ENCODE measurements around the gene OPN4.

The OPN4 gene

DNA sequence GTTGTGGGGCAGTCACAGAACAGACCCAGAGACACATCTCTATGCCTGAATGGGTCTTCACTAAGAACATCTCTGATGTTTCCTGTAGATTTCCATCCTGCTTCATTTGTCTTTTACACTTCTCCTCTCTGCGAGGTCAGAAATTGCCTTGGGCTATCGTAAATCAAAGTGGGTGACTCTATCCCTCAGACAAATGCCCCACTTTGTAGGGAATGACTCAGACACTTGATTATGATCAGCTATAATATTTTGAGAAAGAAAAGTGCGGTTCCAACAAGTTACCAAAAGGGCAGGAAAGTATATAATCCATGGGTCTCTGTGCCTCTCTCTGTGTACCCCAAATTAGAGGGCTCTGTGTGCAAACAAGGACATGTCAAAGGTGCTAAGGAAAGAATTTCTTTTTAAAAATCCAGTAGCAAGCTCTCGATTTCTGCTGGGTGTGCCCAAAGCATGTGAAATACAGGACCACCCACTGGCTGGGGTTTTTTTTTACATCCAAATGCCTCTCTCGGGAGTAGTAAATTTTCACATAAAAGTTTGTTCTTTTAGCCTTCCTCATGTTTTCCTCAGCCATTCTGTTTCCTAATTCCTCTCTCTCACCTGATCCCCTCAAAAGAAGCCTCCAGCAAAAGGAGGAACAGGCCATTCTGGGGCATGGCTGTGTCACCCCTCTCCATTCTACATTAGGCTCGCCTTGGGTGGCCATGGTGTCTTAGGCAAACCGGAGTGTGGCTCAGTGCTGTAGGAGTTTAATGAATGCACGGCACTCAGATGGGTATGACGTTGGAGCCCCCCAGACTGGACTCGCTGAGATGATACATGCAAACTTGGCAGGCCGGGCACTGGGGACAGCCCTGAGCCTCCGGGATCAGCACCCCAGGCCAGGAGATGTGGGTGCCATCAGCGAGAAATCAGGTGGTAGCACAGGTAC is 6.3 kb upstream of the OPN4 start:
- DNase-seq: no peak

- peak; percentile 89 for DNase-seq
Measured at GRCh38 chr10:86648704-86649427, 5.5 kb upstream of the OPN4 start.

DNA sequence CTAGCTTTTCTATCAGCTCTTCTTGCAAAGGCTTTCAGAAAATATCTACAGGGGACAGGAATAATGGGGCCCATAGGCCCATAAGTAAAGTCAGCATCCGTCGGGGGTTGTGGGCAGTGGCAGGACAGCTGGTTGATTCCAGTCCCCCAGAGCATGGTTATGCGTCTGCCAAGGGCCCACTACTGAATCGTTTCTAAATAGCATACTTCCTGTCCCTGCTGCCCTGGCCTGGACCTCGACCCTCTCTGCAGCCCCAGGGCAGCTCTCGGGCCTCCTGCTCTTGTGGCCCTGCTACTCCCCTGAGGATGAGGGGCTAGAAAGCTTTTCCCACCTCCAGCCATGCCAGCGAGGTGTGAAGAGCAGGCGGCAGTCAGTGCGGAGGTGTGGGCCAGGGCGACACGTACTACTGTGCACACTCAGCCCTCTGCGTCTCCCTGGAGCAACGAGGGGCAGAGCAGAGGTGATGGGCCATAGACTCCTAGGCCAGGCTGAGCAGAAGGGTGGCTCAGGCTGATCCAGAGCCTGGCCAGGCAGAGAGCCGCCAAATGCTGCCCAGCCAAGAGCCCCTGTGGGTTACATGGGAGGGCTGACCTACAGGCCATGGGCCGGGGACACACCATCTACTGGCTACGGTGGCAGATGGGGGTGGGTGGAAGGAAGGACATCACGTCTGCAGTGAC is 4.7 kb upstream of the OPN4 start:
- no peak for DNase-seq

DNA sequence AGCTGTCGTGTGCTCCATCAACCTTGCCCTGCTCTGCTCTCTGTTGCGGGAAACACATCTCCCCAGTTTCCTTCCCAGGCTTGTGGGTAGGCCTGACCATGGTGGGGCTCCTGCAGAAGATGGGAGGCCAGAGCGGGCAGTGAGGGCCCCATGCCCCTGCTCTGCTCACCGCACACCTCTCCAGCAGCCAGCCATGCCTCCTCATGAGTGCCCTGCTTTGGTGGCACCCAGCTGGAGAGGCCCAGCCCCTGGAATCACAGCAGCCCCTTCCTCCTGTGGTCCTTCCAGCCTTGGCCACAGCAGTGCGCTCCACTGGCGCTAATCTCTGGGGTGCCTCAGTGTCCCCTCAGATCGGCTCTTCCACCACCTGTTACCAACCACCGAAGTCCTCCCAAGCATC is 4.2 kb upstream of the OPN4 start:
- no peak for DNase-seq

DNA sequence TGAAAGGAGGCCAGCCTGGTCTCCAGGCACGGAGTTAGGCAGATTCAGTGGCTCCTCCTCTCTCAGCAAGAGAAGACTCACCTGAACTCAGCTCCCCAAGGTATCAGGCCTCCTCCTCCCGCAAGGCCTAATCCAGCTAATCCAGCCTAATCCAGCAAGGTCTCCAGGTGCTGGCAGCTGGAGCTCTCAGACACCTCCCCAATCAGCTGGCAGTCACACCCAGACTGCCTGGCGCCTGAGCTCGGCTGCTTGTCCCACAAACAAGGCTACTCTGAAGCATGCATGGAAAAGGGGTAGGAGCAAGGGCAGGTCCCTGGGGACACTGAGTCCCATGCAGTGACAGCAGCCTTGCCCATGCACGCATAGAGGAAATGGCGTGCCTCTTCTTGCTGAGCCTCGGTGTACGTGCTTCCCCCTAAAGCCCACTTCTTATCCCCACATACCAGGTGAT is 3.3 kb upstream of the OPN4 start:
- DNase-seq: no peak

- no peak for DNase-seq
Measured at GRCh38 chr10:86651631-86652331, 2.6 kb upstream of the OPN4 start.

DNA sequence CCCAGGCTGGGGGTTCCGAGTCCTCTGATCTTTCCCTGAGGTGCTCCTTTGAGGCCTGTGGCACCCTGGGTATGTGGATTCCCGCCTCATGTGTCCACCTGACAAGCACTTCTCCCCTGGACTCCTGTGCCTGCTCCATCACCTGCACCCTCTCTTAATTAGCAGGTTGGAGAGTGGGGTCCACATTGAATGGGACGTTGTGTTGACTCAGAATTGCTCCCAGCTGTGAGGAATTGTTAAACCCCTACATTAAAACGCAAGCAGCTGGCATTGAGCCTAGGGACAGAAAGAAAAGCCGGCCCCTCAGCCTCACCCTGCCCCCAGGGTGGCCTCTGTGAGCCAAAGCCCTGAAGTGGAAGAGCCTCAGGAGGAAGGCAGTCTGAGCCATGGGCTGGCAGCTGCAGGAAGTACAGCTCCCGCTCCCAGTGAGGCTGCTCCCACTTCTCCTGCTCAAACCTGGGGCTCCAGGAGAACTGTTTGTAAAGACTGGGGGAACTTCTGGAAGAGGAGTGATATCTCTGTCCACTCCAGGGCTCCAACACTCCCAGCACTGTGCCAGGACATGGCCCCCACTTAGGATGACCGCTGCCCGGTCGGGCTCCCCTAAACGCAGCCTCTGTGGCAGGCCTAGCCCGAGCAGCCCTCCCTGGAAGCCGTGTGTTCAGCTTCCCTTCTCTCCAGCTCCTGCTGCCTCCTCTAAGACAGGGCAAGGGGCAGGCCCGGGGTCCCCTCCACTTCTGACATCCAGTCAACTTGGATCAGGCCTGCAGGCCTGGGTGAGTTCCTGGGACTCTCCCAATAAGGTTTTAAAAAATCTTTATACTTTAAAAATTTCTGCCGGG is 1.8 kb upstream of the OPN4 start:
- DNase-seq: peak; percentile 42

DNA sequence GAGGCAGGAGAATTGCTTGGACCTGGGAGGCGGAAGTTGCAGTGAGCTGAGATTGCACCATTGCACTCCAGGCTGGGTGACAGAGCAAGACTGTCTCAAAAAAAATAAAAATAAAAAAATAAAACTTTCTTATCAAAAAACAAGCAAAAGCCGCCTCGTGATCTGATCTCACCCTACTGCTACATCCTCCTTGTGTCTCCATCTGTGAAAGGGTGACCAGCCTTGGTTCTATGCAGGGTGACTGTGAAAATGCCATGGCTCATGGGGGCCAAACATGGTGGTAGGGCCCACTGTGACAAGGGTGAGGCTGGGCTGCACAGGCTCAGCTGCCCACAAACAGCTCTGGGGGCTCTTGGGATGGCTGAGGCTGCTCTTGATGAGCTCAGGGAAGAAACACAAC is 968 bp upstream of the OPN4 start:
- no peak for DNase-seq

DNA sequence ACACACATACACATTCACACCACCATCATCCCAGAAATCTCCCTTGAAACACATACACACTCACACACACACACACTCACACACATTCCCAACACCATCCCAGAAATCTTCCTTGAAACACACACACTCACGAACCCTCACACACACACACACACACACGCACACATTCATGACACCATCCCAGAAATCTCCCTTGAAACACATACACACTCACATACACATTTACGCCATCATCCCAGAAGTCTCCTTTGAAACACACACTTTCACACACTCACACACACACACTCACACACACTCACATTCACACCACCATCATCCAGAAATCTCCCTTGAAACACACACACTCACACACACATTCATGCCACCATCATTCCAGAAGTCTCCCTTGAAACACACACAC is 360 bp upstream of the OPN4 start:
- no peak for DNase-seq

DNA sequence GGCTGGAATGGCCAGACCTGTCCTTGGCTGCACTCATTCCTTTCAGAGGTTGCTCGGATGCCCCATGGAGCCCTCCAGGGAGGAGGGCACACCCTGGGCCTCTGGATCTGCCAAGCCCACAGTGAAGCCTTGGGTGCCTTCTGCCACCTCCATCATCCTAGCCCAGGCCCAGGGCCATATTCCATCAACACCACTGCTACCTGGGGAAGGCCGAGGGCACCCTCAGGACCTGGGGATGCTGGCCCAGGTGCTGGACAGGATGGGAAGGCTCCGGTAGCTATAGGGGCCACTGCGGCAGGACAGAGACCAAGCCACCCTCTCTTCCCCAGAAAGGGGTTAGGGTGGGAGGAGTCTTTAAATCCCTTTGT is 810 bp downstream of the OPN4 start:
- DNase-seq: no peak

DNA sequence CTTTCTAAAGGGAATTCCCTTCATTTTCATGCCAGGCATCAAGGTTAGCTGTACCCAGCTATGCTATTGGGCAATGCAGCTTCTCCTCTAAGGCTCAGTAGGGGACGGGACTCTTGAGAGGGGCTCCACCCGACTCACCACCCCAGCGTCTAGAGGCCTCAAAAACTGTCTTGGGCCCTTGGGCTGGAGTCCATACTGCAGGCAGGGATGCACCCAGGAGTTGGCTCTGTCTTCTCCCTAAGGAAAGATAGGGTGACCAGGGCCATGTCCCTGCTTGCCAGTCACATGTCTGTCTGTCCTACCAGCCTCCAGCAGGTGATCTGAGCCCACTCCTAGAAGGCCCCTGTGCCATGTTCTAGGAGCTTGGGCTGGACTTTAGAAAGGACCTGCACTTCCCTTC is 1.2 kb downstream of the OPN4 start:
- no peak for DNase-seq

DNA sequence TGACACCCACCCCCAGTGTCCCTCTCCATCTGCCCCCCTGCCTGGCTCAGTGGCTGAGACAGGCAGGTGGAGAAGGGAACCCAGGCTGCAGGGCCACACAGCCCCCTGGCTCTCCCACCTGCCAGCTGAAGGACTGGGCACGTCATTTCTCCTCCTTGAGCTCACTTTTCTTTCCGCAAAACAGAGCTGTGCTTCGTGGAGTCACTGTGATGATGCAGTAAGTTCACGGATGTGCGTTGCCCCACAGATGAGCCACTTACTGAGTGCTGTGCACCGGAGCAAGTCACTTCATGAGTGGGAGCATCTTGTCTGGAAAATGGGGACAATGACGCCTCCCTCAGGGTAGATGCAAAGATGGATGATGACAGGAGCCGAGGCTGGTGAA is 2.7 kb downstream of the OPN4 start:
- DNase-seq: no peak

DNA sequence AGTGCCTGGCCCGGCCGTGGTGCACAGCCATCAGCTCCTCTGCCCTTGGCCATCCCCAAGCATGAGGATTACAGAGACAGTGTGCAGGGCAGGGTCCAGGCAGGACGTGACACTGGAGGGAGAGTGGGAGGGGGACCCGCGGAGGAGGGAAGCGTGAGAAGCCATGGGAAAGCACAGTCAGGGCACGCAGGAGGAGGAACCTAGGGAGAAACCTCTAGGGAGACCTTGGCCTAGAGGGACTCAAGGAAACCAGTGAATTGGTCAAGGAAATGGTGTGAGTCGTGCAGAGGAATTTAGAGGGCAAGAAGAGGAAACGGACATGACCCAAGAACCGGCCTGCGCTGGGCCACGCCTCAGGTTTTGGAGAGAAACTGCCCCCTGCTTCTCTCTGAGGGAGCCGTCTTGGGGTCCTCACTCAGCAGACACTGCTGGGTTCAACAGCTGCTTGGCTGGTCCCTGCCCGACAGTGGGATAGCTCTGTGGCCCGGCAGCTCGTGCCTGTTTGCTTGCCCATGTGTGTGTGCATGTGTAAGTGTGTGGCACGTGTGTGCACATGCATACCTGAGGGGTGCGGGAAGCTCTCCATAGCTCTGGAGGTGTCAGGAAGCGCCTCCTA is 3.2 kb downstream of the OPN4 start:
- no peak for DNase-seq

DNA sequence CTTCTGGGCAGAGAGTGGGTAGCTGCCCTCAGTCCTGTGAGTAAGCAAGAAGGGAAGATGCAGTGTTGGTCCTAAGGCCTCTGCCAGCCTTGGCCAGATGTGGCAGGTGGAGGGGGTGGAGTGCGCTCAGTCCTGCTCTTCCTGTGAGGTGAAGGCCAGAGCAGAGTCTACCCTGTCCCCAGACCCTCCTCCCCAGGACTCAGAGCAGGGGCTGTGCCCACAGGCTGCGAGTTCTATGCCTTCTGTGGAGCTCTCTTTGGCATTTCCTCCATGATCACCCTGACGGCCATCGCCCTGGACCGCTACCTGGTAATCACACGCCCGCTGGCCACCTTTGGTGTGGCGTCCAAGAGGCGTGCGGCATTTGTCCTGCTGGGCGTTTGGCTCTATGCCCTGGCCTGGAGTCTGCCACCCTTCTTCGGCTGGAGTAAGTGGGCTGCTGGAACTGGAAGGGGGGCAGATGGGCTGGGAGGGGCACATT is 4.0 kb downstream of the OPN4 start:
- no peak for DNase-seq

DNA sequence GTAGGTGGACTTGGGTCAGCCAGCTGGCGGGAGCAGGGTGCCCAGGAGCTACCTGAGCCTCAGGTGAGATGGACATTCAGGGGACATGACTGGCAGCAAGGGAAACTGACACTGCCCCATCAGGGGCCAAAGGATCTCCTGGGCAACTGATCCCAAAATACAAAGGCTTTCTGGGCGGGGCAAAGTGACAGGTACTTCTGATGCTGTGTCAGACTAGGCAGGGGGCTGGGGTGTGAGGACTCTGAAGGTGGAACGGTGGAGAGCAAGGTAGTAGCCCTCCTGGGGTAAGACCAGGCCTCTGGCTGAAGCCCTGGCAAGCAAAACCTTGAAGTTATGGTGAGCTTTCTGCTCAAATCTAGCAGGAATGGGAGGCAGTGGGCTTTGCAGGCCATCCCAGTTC is 4.4 kb downstream of the OPN4 start:
- no peak for DNase-seq

GRCh38 chr10:86659161-86659691 is 4.9 kb downstream of the OPN4 start:
- no peak for DNase-seq

GRCh38 chr10:86659721-86660453 is 5.5 kb downstream of the OPN4 start:
- DNase-seq: no peak

DNA sequence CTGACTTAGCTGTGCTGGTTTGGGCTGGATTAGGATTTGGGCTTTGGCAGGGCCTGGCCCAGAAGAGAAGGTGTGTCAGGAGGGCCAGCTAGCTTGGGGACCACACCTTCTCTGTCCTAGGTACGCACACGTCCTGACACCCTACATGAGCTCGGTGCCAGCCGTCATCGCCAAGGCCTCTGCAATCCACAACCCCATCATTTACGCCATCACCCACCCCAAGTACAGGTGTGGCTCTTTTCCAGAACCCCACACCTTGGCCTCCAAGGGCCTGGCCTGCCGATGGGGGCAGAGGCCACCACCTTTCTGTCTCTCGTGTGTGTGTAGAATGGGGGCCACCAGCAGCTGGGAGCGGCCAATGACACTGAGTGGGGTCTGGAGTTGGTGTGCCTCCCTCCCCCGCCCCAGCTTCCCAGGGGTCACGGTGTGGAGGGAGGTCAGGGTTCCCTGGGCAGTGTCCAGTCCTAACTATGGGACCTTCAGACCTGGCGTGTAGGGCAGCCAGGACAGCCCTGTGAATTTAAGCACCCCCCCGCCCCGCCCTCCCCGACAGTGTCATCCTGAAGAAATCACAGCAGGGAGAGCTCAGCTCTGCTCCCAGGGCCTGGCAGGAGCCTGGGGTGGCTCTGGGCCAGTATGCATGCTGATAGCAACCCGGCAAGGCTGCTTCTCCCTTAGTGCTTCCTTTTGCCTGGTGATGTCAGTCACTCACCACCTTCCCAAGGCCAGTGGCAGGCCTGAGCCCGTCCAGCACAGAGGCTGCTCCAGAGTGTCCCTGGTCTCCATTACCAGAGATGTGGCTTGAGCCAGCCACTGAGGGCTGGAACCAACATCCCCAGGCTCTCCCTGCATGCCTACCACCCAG is 7.0 kb downstream of the OPN4 start:
- peak; percentile 42 for DNase-seq

Data from fibroblast of skin of scalp (primary cell).